ENCODE measurements around the gene NOTCH1.

NOTCH1 gene

GRCh38 chr9:136499935-136500910, 45.6 kb downstream of the NOTCH1 start:
- in situ Hi-C loops (cut with MboI; ENCODE audit: low pct_unique_long_range_greater_than_20kb, low sequenced_read_pairs, unreplicated experiment) = no loop called here

GRCh38 chr9:136499071-136499934, 46.5 kb downstream of the NOTCH1 start:
- TF ChIP-seq CTCF (IDR thresholded peaks at IDR 0.05; ENCODE audit: extremely low read depth, insufficient read depth, missing control alignments) = no peak
- in situ Hi-C loops (cut with MboI; ENCODE audit: low pct_unique_long_range_greater_than_20kb, low sequenced_read_pairs, unreplicated experiment) = no loop called here
- no peak for DNase-seq (ENCODE audit: low spot score)

More at GRCh38 chr9:136499935-136500910, 45.6 kb downstream of the NOTCH1 start:
- no peak for TF ChIP-seq CTCF (IDR thresholded peaks at IDR 0.05; ENCODE audit: extremely low read depth, insufficient read depth, missing control alignments)
- no peak for DNase-seq (ENCODE audit: low spot score)

GRCh38 chr9:136497916-136498695, 47.7 kb downstream of the NOTCH1 start:
- TF ChIP-seq CTCF (IDR thresholded peaks at IDR 0.05; ENCODE audit: extremely low read depth, insufficient read depth, missing control alignments) = no peak
- no peak for DNase-seq (ENCODE audit: low spot score)
- in situ Hi-C loops (cut with MboI; ENCODE audit: low pct_unique_long_range_greater_than_20kb, low sequenced_read_pairs, unreplicated experiment) = no loop called here

- no peak for DNase-seq (ENCODE audit: low spot score)
- no peak for TF ChIP-seq CTCF (IDR thresholded peaks at IDR 0.05; ENCODE audit: extremely low read depth, insufficient read depth, missing control alignments)
- in situ Hi-C loops (cut with MboI; ENCODE audit: low pct_unique_long_range_greater_than_20kb, low sequenced_read_pairs, unreplicated experiment) = no loop called here
Measured at GRCh38 chr9:136496801-136497620, 48.8 kb downstream of the NOTCH1 start.

- no peak for DNase-seq (ENCODE audit: low spot score)
- in situ Hi-C loops (cut with MboI; ENCODE audit: low pct_unique_long_range_greater_than_20kb, low sequenced_read_pairs, unreplicated experiment) = no loop called here
- TF ChIP-seq CTCF (IDR thresholded peaks at IDR 0.05; ENCODE audit: extremely low read depth, insufficient read depth, missing control alignments) = no peak
Measured at GRCh38 chr9:136496181-136496580, 49.7 kb downstream of the NOTCH1 start.

All from GM13977 (cell line).